OCI-LY1 (cell line): ENCODE results near the gene THSD7A.

Experiments used
- H2AFZ ChIP-seq: fragments of 200-600 bp; sonication (generic), shearing (Covaris generic); 2 replicates; pipeline ENCODE4 v1.6.0; 2014; ENCODE audit warnings: antibody characterized with exemption, mild to moderate bottlenecking, low read length
- H3F3A ChIP-seq: fragments of 200-600 bp; sonication (generic), shearing (Covaris generic); 2 replicates; pipeline ENCODE4 v1.6.0; 2014; ENCODE audit warnings: mild to moderate bottlenecking, antibody characterized with exemption, low read length, moderate library complexity; ENCODE audit not compliant: insufficient read depth
- H3K27ac ChIP-seq: fragments of 200-600 bp; sonication (generic); 2 replicates; pipeline ENCODE4 v1.5.1; 2014; ENCODE audit warnings: low read length, mixed run types, mild to moderate bottlenecking, low read depth; ENCODE audit not compliant: poor library complexity, severe bottlenecking
- H3K27me3 ChIP-seq: fragments of 200-600 bp; sonication (generic); 2 replicates; pipeline ENCODE4 v1.6.0; 2014; ENCODE audit warnings: antibody characterized with exemption, mild to moderate bottlenecking, low read length, moderate library complexity; ENCODE audit not compliant: insufficient read depth
- H3K36me3 ChIP-seq: fragments of 200-600 bp; sonication (generic); 2 replicates; pipeline ENCODE4 v1.6.1; 2014; ENCODE audit warnings: mild to moderate bottlenecking, antibody characterized with exemption, low read length, moderate library complexity, mixed read lengths; ENCODE audit not compliant: insufficient read depth
- H3K4me1 ChIP-seq: fragments of 200-600 bp; sonication (generic); 2 replicates; pipeline ENCODE4 v1.5.1; 2014; ENCODE audit warnings: mild to moderate bottlenecking, low read length, moderate library complexity; ENCODE audit not compliant: insufficient read depth, severe bottlenecking
- H3K4me2 ChIP-seq: fragments of 200-600 bp; sonication (generic), shearing (Covaris generic); 2 replicates; pipeline ENCODE4 v1.6.1; 2014; ENCODE audit warnings: low read length
- H3K4me3 ChIP-seq: fragments of 200-600 bp; sonication (generic); 2 replicates; pipeline ENCODE4 v1.5.1; 2014; ENCODE audit warnings: low read length, low read depth, mild to moderate bottlenecking, mixed read lengths; ENCODE audit not compliant: poor library complexity, severe bottlenecking
- H3K79me2 ChIP-seq: fragments of 200-600 bp; shearing (Covaris generic); 2 replicates; pipeline ENCODE4 v1.6.1; 2016; ENCODE audit warnings: mixed run types, low read length, mixed read lengths; ENCODE audit not compliant: insufficient read depth
- H3K9ac ChIP-seq: fragments of 200-600 bp; sonication (generic), shearing (Covaris generic); 2 replicates; pipeline ENCODE4 v1.6.1; 2014; ENCODE audit warnings: mild to moderate bottlenecking, low read length, mixed read lengths
- H3K9me2 ChIP-seq: fragments of 200-600 bp; sonication (generic), shearing (Covaris generic); 2 replicates; pipeline ENCODE4 v1.6.1; 2014; ENCODE audit warnings: low read depth, mild to moderate bottlenecking, low read length, mixed read lengths
- H3K9me3 ChIP-seq: fragments of 200-600 bp; shearing (Covaris generic); 2 replicates; pipeline ENCODE4 v1.6.1; 2014; ENCODE audit warnings: low read length, mixed read lengths
- H4K20me1 ChIP-seq: fragments of 200-600 bp; sonication (generic), shearing (Covaris generic); 2 replicates; pipeline ENCODE4 v1.6.0; 2016; ENCODE audit warnings: mild to moderate bottlenecking, low read length; ENCODE audit not compliant: insufficient read depth
- EZH2 ChIP-seq: fragments of 200-600 bp; sonication (generic), shearing (Covaris generic); IDR thresholded peaks from 2 replicates; pipeline ENCODE4 v1.8.0; 2017; ENCODE audit warnings: borderline replicate concordance, mixed run types, mild to moderate bottlenecking, antibody characterized with exemption, low read length, moderate library complexity, mixed read lengths
- TF ChIP-seq, protein P1 (sequence below): fragments of 200-600 bp; sonication (generic), shearing (Covaris generic); IDR thresholded peaks from 2 replicates; pipeline ENCODE4 v1.5.1; 2017; ENCODE audit warnings: mild to moderate bottlenecking, antibody characterized with exemption, low read length, moderate library complexity, mixed read lengths

THSD7A gene

DNA sequence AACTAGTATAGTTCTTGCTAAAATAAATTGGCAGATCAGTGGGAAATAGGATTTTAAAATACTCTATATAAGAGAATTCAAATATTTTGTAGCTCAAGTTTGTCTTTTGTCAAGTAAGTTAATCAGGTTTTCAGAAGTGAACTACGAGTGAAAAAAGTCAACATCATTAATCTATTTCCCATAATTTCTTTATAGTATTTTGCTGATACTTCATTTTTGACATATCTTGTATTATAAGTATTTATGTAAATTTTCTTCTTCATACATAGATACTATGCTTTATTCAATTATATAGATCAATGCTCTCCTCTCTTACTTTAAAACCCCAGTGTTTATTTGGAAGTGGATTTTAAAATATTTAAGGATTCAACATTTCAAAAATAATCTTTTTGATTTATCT, 360.7 kb downstream of the THSD7A start:
- H3K27ac ChIP-seq, result no peak overlapping the region
- no peak overlapping the region for H3K9ac ChIP-seq
- no peaks in the 10 kb centered on the region for H3K9me2 ChIP-seq
- H3K79me2 ChIP-seq, result no peaks in the 10 kb centered on the region
- no peaks in the 10 kb centered on the region for H3K9me3 ChIP-seq
- H3K36me3 ChIP-seq, result no peaks in the 10 kb centered on the region
- H3F3A ChIP-seq, result no peaks in the 10 kb centered on the region
- TF ChIP-seq, protein P1, sequence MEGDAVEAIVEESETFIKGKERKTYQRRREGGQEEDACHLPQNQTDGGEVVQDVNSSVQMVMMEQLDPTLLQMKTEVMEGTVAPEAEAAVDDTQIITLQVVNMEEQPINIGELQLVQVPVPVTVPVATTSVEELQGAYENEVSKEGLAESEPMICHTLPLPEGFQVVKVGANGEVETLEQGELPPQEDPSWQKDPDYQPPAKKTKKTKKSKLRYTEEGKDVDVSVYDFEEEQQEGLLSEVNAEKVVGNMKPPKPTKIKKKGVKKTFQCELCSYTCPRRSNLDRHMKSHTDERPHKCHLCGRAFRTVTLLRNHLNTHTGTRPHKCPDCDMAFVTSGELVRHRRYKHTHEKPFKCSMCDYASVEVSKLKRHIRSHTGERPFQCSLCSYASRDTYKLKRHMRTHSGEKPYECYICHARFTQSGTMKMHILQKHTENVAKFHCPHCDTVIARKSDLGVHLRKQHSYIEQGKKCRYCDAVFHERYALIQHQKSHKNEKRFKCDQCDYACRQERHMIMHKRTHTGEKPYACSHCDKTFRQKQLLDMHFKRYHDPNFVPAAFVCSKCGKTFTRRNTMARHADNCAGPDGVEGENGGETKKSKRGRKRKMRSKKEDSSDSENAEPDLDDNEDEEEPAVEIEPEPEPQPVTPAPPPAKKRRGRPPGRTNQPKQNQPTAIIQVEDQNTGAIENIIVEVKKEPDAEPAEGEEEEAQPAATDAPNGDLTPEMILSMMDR, result no peak
- H3K4me1 ChIP-seq, result peaks cover 24% of the 10 kb centered on the region
- no peak overlapping the region for H3K4me2 ChIP-seq
- no peak overlapping the region for H3K4me3 ChIP-seq
- H2AFZ ChIP-seq, result no peak overlapping the region
- no peaks in the 10 kb centered on the region for H3K27me3 ChIP-seq
- H4K20me1 ChIP-seq, result no peaks in the 10 kb centered on the region

GRCh38 chr7:11469028-11469745, 362.8 kb downstream of the THSD7A start:
- no peaks in the 10 kb centered on the region for H3F3A ChIP-seq
- no peak for TF ChIP-seq EZH2
- H3K9me3 ChIP-seq, result no peaks in the 10 kb centered on the region
- H3K27ac ChIP-seq, result no peak overlapping the region
- peaks cover 37% of the 10 kb centered on the region for H3K4me1 ChIP-seq
- no peaks in the 10 kb centered on the region for H3K27me3 ChIP-seq
- 0 out of 2 replicates have a peak overlapping the region, but pooled peaks have one; percentile 7 for H3K4me2 ChIP-seq
- no peaks in the 10 kb centered on the region for H3K36me3 ChIP-seq
- H3K79me2 ChIP-seq, result no peaks in the 10 kb centered on the region
- H3K4me3 ChIP-seq, result no peak overlapping the region
- H3K9ac ChIP-seq, result no peak overlapping the region
- peak overlapping the region; percentile 9; the same call in 1 of the 2 replicates for H2AFZ ChIP-seq
- H3K9me2 ChIP-seq, result no peaks in the 10 kb centered on the region
- H4K20me1 ChIP-seq, result no peaks in the 10 kb centered on the region

GRCh38 chr7:11466517-11467105, 365.4 kb downstream of the THSD7A start:
- H2AFZ ChIP-seq, result peak overlapping the region; percentile 65; the same call in 1 of the 2 replicates
- TF ChIP-seq, protein P1, result no peak
- TF ChIP-seq EZH2, result no peak
- H3K4me3 ChIP-seq, result peak overlapping the region; percentile 19
- H3K9me3 ChIP-seq, result no peaks in the 10 kb centered on the region
- no peaks in the 10 kb centered on the region for H3K79me2 ChIP-seq
- no peaks in the 10 kb centered on the region for H4K20me1 ChIP-seq
- H3F3A ChIP-seq, result no peaks in the 10 kb centered on the region
- peaks cover 41% of the 10 kb centered on the region for H3K4me1 ChIP-seq
- no peak overlapping the region for H3K9ac ChIP-seq
- H3K9me2 ChIP-seq, result no peaks in the 10 kb centered on the region
- peak overlapping the region; percentile 43 for H3K4me2 ChIP-seq
- no peaks in the 10 kb centered on the region for H3K27me3 ChIP-seq
- no peaks in the 10 kb centered on the region for H3K36me3 ChIP-seq
- peak overlapping the region; percentile 9 for H3K27ac ChIP-seq
